Urinary bladder (tissue), 4 donors: Measurements from ENCODE around the gene FNDC3B. TPM values are rescaled to one million over a fixed set of nuclear protein-coding genes. Genes with fewer than 3 reads are reported as not detected.
"Not testable (repeated sequence)": the region's sequence is repeated elsewhere in the genome, so short reads cannot be mapped to it uniquely, and the experiment has no call there.

Experiments used
- DNase-seq: peaks from one replicate; pipeline ENCODE4 v3.0.0-alpha.2; 2015; ENCODE audit errors: extremely low spot score
- H3K27ac ChIP-seq: one replicate; pipeline ENCODE4 v1.5.1; 2013; ENCODE audit warnings: low read depth, mild to moderate bottlenecking, moderate library complexity
- H3K36me3 ChIP-seq: one replicate; pipeline ENCODE4 v1.6.1; 2013; ENCODE audit warnings: mild to moderate bottlenecking, moderate library complexity; ENCODE audit not compliant: insufficient read depth
- H3K4me1 ChIP-seq: one replicate; pipeline ENCODE4 v1.6.1; 2013; ENCODE audit warnings: mild to moderate bottlenecking, moderate library complexity; ENCODE audit not compliant: insufficient read depth
- H3K4me3 ChIP-seq: one replicate; pipeline ENCODE4 v1.5.1; 2013; ENCODE audit warnings: low read depth, low read length
- WGBS: extraction: QIAGEN DNeasy Blood & Tissue Kit; methylation state at CpG from one replicate; pipeline ENCODE4 v1.1.7; 2013; 5-methylcytosine and 5-hydroxymethylcytosine counted together
- polyA plus RNA-seq: library from polyadenylated mRNA; stranded (reverse); fragments of 200-250 nt; gene quantifications from one replicate; pipeline ENCODE4 v1.2.3, GENCODE V29; 2013
- total RNA-seq: library from RNA; depleted of rRNA; stranded (reverse); fragments of >200 nt; gene quantifications from one replicate; pipeline ENCODE4 v1.2.3, GENCODE V29; 2014
- donor health status: healthy with polysubstance abuse.
- donor health status: healthy.

The FNDC3B gene
- total RNA-seq (228 TPM), polyA plus RNA-seq (22.0 TPM)

GRCh38 chr3:172039436-172040077 lies at the start of gene FNDC3B:
Gene FNDC3B, plus strand, starts transcription at chr3:172039578. Its CDS starts 72,902 bp downstream, at chr3:172112480.
- Histone ChIP-seq H3K4me1 (no peaks in the 10 kb centered on the region), H3K4me3 (peak within 1 kb of the TSS; percentile 72), H3K27ac (peak within 1 kb of the TSS; percentile 87), H3K36me3 (no peaks in the 10 kb centered on the region)
- WGBS, result under 1% methylated on average over 59 of the region's 59 CpGs
- peak; percentile 91 for DNase-seq

GRCh38 chr3:171990239-171990638 lies 49.1 kb upstream of the FNDC3B start:
- not testable (repeated sequence) for H3K4me1 ChIP-seq, H3K36me3 ChIP-seq, H3K4me3 ChIP-seq, H3K27ac ChIP-seq, DNase-seq
- WGBS, result 94% methylated on average over 3 of the region's 3 CpGs

- H3K4me1 ChIP-seq, result no peaks in the 10 kb centered on the region
- no peak for DNase-seq
- H3K4me3 ChIP-seq, result no peak overlapping the region
- H3K27ac ChIP-seq, result no peak overlapping the region
- WGBS, result 71% methylated on average over 3 of the region's 3 CpGs
- no peaks in the 10 kb centered on the region for H3K36me3 ChIP-seq
Measured at GRCh38 chr3:171991166-171991565, 48.2 kb upstream of the FNDC3B start.

- no peaks in the 10 kb centered on the region for H3K36me3 ChIP-seq
- WGBS, result 44% methylated on average over 3 of the region's 3 CpGs
- no peak overlapping the region for H3K4me3 ChIP-seq
- no peak for DNase-seq
- no peaks in the 10 kb centered on the region for H3K4me1 ChIP-seq
- no peak overlapping the region for H3K27ac ChIP-seq
Measured at GRCh38 chr3:171994646-171995428, 44.5 kb upstream of the FNDC3B start.

- no peaks in the 10 kb centered on the region for H3K36me3 ChIP-seq
- DNase-seq, result no peak
- H3K4me1 ChIP-seq, result no peaks in the 10 kb centered on the region
- H3K27ac ChIP-seq, result no peak overlapping the region
- H3K4me3 ChIP-seq, result no peak overlapping the region
Measured at GRCh38 chr3:171995486-171995885, 43.9 kb upstream of the FNDC3B start.

GRCh38 chr3:171996178-171996817 lies 43.1 kb upstream of the FNDC3B start:
- no peak overlapping the region for H3K27ac ChIP-seq
- H3K4me1 ChIP-seq, result no peaks in the 10 kb centered on the region
- no peak for DNase-seq
- no peaks in the 10 kb centered on the region for H3K36me3 ChIP-seq
- H3K4me3 ChIP-seq, result no peak overlapping the region
- WGBS, result 95% methylated on average over 2 of the region's 2 CpGs

- DNase-seq, H3K27ac ChIP-seq, H3K4me3 ChIP-seq, H3K36me3 ChIP-seq, H3K4me1 ChIP-seq: not testable (repeated sequence)
- 94% methylated on average over 16 of the region's 24 CpGs for WGBS
Measured at GRCh38 chr3:171998731-171999130, 40.6 kb upstream of the FNDC3B start.

GRCh38 chr3:172001616-172002015 lies 37.8 kb upstream of the FNDC3B start:
- not testable (repeated sequence) for H3K4me1 ChIP-seq, H3K4me3 ChIP-seq, H3K36me3 ChIP-seq, DNase-seq, H3K27ac ChIP-seq
- 93% methylated on average over 1 of the region's 1 CpG for WGBS

GRCh38 chr3:172002512-172003078 lies 36.8 kb upstream of the FNDC3B start:
- 38% methylated on average over 4 of the region's 4 CpGs for WGBS
- H3K36me3 ChIP-seq, result no peaks in the 10 kb centered on the region
- no peak for DNase-seq

GRCh38 chr3:172003146-172003545 lies 36.2 kb upstream of the FNDC3B start:
- Histone ChIP-seq H3K4me3 (no peak overlapping the region), H3K36me3 (no peaks in the 10 kb centered on the region), H3K4me1 (no peaks in the 10 kb centered on the region), H3K27ac (no peak overlapping the region)
- no peak for DNase-seq
- 84% methylated on average over 6 of the region's 6 CpGs for WGBS

More at GRCh38 chr3:172002512-172003078, 36.8 kb upstream of the FNDC3B start:
- no peak overlapping the region for H3K27ac ChIP-seq
- no peak overlapping the region for H3K4me3 ChIP-seq
- no peaks in the 10 kb centered on the region for H3K4me1 ChIP-seq

GRCh38 chr3:172007065-172007370 lies 32.4 kb upstream of the FNDC3B start:
- no peaks in the 10 kb centered on the region for H3K4me1 ChIP-seq
- H3K27ac ChIP-seq, result peak overlapping the region; percentile 10
- no peak for DNase-seq
- no peak overlapping the region for H3K4me3 ChIP-seq
- no peaks in the 10 kb centered on the region for H3K36me3 ChIP-seq

GRCh38 chr3:172009803-172010202 lies 29.6 kb upstream of the FNDC3B start:
- Histone ChIP-seq H3K4me1 (no peaks in the 10 kb centered on the region), H3K4me3 (no peak overlapping the region), H3K36me3 (no peaks in the 10 kb centered on the region), H3K27ac (no peak overlapping the region)
- DNase-seq, result no peak
- WGBS, result 74% methylated on average over 3 of the region's 3 CpGs

GRCh38 chr3:172012775-172013174 lies 26.6 kb upstream of the FNDC3B start:
- 86% methylated on average over 1 of the region's 1 CpG for WGBS
- Histone ChIP-seq H3K4me3 (no peak overlapping the region), H3K36me3 (no peaks in the 10 kb centered on the region), H3K4me1 (no peaks in the 10 kb centered on the region), H3K27ac (no peak overlapping the region)
- DNase-seq, result no peak

- H3K27ac ChIP-seq, result no peak overlapping the region
- H3K4me3 ChIP-seq, result no peak overlapping the region
- no peaks in the 10 kb centered on the region for H3K36me3 ChIP-seq
- 79% methylated on average over 5 of the region's 5 CpGs for whole genome bisulfite sequencing
- H3K4me1 ChIP-seq, result no peaks in the 10 kb centered on the region
- no peak for DNase-seq
Measured at GRCh38 chr3:172014145-172014544, 25.2 kb upstream of the FNDC3B start.
